HG03432 (cell line): ENCODE measurements around the gene TGFB3.
"Not testable (repeated sequence)": the region's sequence is repeated elsewhere in the genome, so short reads cannot be mapped to it uniquely, and the experiment has no call there.

Experiments used
- ATAC-seq: cut with Tn5 transposase; IDR thresholded peaks from one replicate; pipeline ENCODE4 v1.9.1; 2021; ENCODE audit warnings: mild to moderate bottlenecking, moderate library complexity; ENCODE audit not compliant: unreplicated experiment

The TGFB3 gene

DNA sequence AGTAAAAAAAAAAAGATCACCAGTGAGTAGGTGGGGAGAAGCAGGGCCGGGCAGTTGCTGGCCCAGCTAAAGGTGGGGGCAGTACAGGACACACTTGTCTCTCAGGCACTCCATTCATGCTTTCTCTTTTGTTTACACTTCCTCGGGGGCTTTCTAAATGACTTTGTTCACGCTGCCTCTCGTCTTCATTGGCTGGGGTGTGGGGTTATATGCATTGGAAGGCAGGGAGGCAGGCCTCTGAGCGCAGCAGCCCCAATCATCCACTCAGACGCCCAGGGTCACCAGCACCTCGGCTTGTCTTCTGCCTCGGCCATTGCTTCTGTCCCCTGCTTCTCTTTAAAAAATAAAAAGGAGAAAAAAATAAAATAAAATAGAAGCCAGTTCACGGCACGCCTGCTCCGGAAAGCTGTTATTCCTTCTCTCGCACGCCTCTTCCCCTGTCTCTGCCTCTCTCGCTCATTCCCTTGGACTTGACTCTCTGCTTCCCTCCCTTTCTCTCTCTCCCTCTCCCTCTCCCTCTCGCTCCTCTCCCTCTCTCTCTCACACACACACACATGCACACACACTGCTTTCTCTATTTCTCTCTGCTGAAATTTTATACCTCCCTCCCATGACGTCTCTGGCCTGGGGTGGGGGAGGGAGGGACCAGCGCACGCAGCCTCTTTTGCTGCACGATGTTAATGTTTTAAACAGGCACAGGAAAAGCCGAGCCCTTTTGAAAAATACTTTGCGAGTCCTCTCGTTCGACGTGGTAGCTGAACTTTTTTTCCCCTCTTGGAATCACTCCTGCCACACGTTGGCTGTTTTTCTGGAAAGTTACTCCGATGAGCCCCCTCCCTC, at the start of gene TGFB3:
TGFB3 (minus strand) TSS at position 570 of the 840 bp plus-strand sequence. CDS start 1,102 bp downstream, outside the sequence.
- ATAC-seq = peak; percentile 53

DNA sequence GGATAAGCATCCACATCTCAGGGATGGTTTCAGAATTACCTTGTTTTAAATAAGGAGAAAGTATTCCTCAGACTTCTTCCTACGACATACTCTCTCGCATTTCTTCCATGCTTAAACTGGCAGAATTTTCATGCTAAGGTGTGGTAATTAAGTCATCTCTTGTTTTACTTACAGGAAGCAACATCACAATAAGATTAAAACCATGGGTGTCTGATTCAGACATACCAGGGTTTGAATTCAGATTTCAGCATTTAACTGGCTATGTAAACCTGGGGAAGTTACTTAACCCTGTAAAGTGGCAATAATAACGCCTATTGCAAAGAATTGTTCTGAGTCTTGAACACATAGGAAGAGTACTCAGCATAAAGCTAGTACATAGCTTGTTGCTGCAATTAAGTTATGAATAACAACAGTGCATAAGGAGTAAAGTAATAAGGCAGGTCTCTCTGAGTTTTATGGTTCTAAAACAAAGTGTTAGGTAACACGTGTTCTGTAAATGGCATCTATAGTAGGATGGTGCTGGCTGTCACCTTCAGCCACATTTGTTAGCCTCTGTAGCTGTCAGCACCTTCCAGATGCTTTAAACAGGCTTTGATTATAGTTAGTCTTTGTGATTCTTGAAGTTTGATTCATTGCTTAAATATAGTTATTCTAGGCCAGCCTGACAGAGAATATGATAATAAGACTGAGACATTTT, 42.6 kb upstream of the TGFB3 start:
- ATAC-seq = no peak

DNA sequence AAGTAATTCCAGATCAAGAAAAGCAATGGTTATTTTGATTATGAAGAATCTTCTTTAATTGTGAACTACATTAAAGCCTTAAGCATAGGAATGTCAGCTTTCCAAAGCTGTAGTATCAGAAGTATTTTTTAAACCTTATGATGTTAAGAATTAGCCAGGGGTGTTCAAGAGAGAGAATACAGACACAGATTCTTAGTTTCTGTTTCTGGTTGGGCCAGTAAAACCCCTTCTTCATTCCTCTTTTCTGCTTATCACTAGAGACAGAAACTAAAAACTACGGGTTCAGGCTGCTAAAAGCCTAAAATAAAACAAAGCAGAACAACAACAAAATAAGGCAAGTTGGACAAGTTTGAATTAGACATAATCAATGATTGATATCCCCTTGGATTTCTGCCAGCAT, 42.0 kb upstream of the TGFB3 start:
- ATAC-seq = no peak

DNA sequence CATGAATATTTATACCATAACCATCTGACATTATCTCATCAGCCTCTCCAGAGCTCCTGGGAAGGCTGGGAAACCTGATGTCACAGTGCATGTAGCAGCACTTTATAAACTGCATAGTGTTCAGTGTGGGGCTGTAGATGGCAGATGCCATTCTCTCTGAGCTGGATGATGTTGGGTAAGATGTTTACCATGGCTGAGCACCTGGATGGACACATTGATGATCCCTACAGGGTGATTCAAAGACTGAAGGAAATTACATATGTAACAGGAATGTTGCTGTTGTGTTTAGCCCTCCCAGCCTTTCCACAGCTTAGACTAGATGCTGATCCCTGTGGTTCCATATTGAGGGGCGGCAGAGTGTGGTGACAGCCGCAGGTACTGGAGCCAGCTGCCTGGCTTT, 41.2 kb upstream of the TGFB3 start:
- no peak for ATAC-seq

DNA sequence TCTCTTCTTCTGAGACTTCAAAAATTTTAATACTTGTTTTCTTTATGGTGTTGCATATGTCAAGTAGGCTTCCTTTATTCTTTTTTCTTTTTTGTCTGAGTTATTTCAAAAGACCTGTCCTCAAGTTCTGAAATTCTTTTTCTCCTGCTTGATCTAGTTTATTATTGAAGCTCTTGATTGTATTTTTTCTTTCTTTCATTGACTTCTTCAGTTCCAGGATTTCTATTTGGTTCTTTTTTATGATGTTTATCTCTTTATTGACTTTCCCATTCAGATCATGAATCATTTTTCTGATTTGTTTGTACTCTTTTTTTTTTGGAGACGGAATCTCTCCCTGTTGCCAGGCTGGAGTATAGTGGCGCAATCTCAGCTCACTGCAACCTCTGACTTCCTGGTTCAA, 37.9 kb upstream of the TGFB3 start:
- no peak for ATAC-seq

DNA sequence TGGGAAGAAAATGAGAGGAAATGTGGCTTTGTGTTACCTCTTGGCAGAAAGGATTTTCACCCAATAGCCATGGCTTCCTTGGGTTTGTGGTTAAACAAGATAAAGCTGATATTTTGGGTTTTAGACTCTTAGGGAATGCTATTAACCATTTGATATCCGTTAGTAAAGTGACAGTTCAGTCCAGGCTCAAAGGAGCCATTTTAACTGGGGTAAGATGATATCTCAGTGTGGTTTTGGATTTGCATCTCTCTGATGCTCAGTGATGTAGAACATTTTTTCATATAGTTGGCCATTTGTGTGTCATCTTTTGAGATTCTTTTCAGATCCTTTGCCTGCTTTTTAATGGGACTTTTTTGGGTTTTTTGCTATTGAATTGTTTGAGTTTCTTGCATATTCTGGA, 33.9 kb upstream of the TGFB3 start:
- no peak for ATAC-seq

DNA sequence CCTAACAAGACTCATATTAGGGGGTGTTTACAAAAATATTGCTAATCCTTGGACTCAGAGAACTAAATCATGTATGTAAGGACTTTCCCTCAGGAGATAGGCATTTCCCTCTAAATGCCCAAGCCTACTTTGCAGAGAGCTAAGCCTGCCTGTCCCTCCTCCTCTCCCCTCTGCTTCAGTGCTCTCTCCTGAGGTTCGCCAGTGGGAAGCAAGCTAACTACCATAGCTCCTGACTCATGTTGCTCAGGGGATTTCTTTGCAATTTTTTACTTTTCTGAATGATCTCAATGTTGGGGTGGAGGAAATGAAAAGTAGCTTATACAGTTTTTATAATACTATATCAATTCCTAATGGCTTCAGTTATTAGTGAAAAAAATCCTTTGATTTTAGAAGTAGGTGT, 33.4 kb upstream of the TGFB3 start:
- no peak for ATAC-seq

DNA sequence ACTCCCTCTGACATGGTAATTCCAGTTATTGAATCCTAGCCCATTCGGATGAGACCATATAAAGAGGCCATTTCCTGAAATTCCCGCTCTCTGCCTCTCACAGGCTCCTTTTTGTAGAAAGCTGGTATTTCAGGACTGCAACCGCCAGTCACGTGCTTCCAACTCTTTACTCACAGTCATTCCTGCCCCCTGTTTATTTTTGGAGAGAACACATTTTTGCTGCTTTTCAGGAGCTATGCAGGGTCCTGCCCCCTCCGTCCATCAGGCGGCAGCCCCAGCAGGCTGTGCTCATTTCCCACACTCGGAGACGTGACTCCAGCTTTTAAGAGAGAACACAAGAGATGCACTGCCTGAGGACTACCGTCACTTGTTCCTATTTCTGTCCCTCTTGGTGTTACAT, 30.6 kb upstream of the TGFB3 start:
- no peak for ATAC-seq

DNA sequence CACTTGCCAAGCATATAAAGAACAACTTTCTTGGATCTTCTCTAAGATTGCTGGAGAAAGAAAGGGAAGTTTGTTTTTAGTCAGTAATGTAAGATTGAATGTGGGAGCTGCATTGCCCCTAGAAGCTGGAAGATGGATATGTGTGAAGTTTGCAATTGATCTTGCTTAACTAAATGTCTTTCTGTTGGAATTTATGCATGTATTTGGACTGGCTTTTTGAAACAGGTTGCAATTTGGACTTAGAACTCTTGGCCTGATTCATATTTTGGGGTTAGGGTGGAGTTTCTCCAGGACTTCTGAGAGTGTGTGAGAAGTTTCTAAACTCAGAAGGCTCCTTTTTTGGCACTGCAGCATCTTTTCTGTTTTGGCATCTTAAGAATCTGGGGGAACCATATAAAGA, 30.1 kb upstream of the TGFB3 start:
- no peak for ATAC-seq

DNA sequence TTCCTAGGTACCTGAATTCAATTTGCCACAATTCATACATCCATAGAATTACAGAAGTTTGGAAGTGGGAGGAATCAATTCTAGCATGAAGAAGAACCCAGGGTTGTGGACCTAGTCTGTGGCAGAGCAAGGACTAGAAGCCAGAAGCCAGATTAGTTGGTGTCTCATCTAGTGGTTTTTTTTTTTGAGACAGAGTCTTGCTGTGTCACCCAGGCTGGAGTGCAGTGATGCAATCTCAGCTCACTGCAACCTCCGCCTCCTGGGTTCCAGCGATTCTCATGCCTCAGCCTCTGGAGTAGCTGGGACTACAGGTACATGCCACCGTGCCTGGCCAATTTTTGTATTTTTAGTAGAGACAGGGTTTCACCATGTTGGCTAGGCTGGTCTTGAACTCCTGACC, 27.8 kb upstream of the TGFB3 start:
- not testable (repeated sequence) for ATAC-seq

DNA sequence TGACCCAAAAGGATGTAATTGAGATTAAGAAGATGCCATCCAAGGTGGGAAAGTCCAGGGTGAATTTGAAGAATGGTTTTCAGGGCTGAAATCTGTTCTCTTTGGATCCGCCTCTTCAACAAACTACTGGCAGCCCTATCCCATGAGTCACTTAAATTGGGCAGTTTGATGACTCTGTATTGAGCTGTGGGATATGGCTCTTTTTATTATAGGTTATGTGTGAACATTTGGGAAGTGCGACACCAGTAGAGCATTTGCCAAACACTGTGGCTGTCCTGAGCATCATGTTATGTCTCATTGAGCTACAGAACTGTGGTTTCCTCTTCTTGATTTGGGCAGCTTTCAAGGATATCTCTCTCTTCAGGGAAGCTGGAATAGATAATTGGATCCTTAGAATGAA, 26.1 kb upstream of the TGFB3 start:
- no peak for ATAC-seq

DNA sequence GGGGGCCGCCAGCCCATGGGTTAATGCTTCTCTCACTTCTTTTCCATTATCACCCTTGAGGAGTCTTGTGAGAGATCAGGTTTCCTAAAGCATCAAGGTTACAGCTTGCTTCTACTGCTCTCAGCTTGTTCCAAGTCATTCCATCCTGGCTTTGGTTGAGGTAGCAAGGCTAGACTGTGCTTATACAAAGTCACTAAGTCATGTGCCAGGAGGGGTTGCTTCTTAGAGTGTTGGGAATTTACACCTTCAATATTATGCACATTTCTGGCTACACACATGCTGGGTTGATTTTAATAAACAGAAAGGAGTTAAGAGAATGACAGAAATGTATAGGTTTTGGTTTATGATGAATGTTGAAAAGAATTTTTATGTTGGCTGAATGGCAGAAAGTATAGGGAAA, 25.6 kb upstream of the TGFB3 start:
- no peak for ATAC-seq

DNA sequence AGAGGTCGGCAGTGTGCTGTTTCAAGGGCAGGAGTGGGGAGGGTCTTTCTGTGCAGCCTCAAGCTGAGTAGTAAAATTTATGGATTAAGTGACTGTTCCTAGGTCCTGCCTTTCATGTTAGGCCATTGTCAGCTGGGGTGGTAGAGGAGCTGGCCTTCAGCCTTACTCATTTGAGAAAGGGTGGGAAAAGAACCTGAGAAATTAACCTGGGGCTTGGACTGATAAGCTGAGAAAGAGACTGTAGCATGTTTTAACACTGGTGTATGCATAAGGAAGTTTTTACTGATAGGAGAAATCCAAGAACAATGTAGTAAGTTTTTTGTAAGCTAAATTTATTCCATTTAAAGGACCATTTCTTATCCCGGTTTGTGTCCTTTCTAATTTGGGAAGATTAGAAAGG, 24.5 kb upstream of the TGFB3 start:
- no peak for ATAC-seq

DNA sequence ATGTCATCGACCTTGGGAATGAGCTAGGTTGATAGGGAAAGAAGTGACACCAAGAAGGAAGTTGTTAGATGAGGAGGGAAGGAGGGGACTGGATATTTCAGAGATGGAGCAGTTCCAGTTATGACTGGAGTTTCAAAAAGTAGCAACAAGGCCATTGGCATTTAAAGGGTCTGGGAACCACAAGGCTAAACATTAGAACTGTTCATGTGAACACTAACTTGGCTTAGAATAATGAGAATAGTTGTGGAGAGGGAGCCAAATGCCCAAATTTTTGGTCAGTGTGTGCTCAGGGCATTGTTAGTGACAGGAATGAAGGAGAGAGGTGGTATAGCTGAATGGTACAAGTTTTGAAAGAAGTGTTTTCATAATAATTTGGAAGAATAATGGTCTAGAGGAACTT, 20.6 kb upstream of the TGFB3 start:
- no peak for ATAC-seq

DNA sequence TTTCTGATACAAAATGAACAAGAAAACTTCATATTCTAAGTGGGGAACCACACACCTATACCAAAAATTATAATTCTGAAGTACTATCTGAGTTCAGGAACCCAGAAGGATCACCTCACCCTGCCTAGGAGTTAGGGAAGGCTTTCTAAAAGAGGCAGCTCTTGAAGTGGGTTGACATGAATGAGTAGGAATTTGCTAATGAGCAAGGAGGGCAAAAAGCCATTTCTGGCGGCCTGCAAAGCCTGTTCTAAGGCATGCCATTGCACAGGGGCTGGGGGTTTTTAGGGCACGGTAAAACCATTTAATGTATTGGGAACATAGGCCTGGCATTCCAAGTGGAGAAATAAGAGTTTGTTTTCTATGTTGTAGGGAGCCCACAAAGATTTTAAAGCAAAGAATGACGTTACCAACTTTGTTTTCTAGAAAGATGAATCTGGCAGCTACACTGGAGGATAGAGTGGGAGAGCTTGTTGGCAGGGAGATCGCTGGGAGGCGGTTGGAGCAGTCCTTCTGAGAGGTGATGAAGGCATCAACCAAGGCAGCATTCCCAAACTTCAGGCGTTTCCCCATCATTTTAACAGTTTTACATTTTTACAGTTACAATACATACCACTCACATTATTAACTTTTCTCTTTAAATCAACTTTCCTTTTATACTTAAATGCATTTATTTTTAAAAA, 17.9 kb upstream of the TGFB3 start:
- no peak for ATAC-seq

DNA sequence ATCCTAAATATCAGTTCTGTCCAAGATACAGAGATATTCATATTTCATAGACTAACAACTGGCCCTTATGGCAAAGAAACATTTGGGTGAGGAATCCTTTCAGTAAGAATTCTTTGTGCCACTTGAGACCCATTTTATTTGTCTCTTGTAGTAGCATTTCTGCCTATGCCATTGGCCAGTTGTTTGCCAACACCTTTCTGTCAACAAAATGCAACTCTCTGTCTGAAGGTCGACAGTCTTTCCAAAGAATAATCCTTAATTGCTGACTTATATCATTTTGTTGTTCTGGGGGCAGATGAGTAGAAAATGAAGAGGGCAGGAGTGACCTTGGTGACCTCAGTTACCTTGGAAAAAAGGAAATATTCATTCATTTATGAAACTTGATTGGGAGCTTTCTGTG, 14.7 kb upstream of the TGFB3 start:
- ATAC-seq = no peak

DNA sequence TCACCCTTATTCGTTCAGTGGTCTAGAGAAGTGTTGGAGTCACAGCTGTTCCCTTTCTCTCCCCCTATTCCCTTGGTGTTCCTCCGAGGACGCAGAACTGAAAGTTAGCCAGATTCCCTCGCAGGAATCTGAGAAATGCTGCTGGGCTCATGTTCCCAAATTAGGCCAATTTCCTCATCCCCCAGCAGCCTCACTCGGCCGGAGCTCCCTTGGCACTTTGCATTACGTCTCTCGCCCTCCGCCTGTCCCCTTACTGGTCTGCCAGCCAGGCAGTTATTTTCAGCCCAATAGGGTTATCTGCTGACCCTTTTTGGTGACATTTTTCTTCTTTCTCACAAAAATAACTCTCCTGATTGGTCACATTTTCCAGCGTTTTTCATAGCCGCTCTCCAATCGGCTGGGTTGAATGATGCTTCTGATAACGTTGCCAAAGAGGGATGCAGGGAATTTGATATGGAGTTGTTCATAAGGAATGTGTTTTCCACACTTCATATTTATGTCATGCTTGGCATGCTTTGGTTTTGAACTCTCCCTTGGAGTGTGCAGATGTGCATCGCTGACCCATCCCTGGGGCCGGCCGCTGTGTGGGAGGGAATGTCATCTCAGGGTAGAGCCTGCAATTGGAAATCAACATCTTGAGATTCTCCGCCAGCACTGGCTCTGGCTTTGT, 13.7 kb upstream of the TGFB3 start:
- no peak for ATAC-seq

DNA sequence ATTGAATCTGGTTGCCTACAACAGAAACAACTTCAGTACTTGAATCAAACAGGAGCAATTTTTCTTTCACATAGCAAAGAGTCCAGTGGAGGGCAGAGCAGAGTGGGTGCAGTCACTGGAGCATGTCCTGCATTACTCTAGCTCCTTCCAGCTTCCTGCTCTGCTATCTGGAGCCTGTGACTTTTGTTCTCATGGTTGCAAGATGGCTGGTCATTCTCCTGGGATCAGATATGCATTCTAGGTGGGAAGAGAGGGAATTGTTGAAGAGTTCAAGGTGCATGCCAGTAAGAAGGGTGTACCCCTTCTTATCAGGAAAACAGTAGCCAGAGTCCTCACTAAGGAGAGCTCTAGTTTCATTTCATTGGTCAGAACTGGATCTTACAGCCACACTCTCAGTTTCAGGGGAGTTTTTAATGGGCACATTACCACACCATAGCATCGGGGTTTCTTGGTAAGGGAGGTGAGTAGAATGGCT, 11.8 kb upstream of the TGFB3 start:
- ATAC-seq = peak; percentile 88

DNA sequence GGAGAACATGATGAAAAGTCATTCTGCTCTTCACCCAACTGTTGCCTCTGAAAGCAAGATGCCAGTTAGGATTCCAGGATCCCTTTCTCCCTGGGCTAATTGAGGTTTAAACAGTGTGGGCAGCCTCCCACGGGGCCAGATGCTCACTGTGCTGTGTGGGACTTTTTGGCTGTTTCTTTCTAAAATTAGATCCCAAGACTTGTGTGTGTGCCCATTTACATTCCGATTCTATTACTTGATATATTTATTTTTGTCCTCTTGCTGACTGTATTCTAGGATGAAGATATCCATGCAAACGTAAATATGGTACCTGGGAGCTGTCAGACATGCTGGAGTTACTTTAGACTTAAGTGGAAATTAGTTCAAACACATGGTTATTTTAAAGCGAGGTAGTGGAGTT, 10.0 kb upstream of the TGFB3 start:
- no peak for ATAC-seq

DNA sequence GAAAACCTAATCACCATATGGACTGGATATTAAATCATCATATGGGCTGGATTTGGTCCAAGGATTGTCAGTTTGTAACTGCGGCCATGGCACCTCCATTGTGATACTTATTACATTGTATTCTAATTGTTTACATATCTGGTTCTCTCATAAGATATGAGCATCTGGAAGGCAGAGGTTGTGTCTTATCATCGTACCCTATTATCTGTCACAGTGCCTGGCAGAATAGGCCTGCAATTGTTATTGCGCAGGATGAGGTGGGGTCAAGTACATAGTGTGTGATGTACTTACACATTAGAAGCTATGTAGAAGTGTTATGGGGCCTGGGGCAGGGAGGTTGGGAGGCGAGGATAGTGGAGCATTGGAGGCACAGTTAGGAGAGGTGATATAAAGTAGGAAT, 8.5 kb upstream of the TGFB3 start:
- no peak for ATAC-seq

DNA sequence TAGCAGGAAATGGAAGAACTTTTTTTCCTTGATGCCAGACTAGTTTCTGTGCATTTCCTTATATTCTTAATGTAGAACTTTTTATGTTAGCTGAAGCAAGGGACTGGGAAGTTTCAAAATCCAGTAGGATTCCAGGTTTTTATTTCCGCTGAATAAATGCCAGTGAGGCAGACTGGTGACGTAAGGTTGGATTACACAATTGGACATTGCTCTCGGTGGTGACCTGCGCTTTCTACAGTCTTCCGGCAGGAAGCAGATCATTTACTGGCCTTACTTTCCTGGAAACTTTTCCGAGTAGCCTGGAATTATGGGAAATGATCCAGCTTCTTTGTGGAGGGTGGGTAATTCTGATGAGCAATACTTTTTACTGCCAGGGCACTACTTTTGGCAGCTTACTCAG, 7.3 kb upstream of the TGFB3 start:
- ATAC-seq = no peak
